ENCODE results near the gene DNAJB9.

GRCh38 chr7:108568801-108569380 is 783 bp upstream of the DNAJB9 start:
- no peak for TF ChIP-seq CTCF (IDR thresholded peaks at IDR 0.05)
- TF ChIP-seq POLR2AphosphoS5 (IDR thresholded peaks at IDR 0.05; ENCODE audit: insufficient read depth in 1 of 2, low read depth in 1 of 2) = no peak

All from vagina (tissue), 2 donors.